ENCODE measurements around the gene TIGD1. TPM values are rescaled to one million over a fixed set of nuclear protein-coding genes. Genes with fewer than 3 reads are reported as not detected.

Gene TIGD1
- total and polyA plus RNA-seq, 2 of the 13 experiments (the other 11 are each of a cell fraction or from before 2014, with no cell fraction given) = 3.5 to 9.5 TPM

DNA sequence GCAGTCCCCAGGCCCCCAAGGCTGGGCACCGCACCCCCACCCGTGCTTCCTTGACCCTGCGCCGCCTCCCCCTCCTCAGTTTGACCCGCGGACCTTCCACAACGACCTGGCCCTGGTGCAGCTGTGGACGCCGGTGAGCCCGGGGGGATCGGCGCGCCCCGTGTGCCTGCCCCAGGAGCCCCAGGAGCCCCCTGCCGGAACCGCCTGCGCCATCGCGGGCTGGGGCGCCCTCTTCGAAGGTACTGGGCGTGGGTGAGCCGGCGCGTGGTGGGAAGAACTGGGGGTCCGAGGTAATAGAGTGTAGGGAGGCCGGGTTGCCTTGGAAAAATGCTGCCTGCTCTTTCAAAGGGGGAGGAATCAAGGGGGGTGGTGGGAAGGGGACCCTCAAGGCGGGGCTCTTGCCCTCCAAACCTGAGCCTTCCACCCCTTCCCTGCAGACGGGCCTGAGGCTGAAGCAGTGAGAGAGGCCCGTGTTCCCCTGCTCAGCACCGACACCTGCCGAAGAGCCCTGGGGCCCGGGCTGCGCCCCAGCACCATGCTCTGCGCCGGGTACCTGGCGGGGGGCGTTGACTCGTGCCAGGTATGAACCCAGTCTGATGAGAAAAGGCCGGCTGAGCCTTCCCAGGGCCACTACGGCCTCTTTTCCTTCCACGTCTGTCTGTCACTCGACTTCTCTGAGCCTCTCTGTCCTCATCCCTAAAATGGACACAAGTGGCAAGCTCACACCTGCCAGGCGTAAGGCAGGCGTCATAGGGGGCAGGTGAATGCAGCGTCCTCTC, 27.5 kb downstream of the TIGD1 start:
- WGBS (ENCODE audit: low lambda C conversion rate) = 37% methylated on average over 38 of the region's 46 CpGs
- H3K79me2 ChIP-seq (ENCODE audit: insufficient read depth, low read length) = no peaks in the 10 kb centered on the region
- ChIA-PET CTCF (ENCODE audit: low intra/inter-chr PET ratio, low total read pairs) (interaction anchor here (1.1 to 1.5 kb wide), 2 partner anchors 43 to 82 kb away, joined by 3 to 6 read pairs; no protein-coding TSS in a partner anchor), POLR2A (interaction anchor here (1.0 kb wide), 1 partner anchor 28 kb away, joined by 4 read pairs; the partner anchor contains the start of genes EIF4E2 and TIGD1)
- in situ Hi-C loops (cut with HindIII; ENCODE audit: extremely low pct_ligation_motif_present, low pct_unique_long_range_greater_than_20kb) (no loop called here), intact Hi-C loops (cut with micrococcal nuclease; ENCODE audit: unreplicated experiment) (loop anchor here (5.0 to 10.0 kb wide), 3 partner anchors 46 to 618 kb away; no protein-coding TSS in a partner anchor)
- no peak overlapping the region for H2AFZ ChIP-seq (ENCODE audit: low read length)
- FAIRE-seq (no peak), DNase-seq (ENCODE audit: low spot score) (no peak), ATAC-seq (no peak)
- BruUV-seq (replicated peaks) = no TSS peak
- H3K4me1 ChIP-seq (ENCODE audit: insufficient read depth, low read length) = peaks cover 35% of the 10 kb centered on the region
- H3K4me3 ChIP-seq (replicated peaks in 1 of 3; ENCODE audit: insufficient read depth in 1 of 3, low read depth in 2 of 3, low read length in 3 of 3) = peak overlapping the region in 2 of 3 experiments; percentile 50 to 73; a peak in 1 of 6 replicates
- no peak overlapping the region for H3K27ac ChIP-seq (ENCODE audit: extremely low read length, insufficient read depth, low read length)
- H3K9me3 ChIP-seq (ENCODE audit: low read length) = no peaks in the 10 kb centered on the region
- H3K36me3 ChIP-seq (replicated peaks in 1 of 2; ENCODE audit: control insufficient read depth in 1 of 2, insufficient read depth in 2 of 2, low read length in 2 of 2) = no peaks in the 10 kb centered on the region
- no peaks in the 10 kb centered on the region for H4K20me1 ChIP-seq (ENCODE audit: insufficient read depth, low read length)
- H3K27me3 ChIP-seq (ENCODE audit: control insufficient read depth in 1 of 2, insufficient read depth in 2 of 2, low read length in 2 of 2) = peaks cover 30 to 85% of the 10 kb centered on the region in 2 experiments
- no peak overlapping the region for H3K9ac ChIP-seq (ENCODE audit: insufficient read depth, low read depth, low read length)
- 0 out of 2 replicates have a peak overlapping the region, but pooled peaks have one; percentile 37 for H3K4me2 ChIP-seq (ENCODE audit: low read depth, low read length)
- TF ChIP-seq, protein P1, sequence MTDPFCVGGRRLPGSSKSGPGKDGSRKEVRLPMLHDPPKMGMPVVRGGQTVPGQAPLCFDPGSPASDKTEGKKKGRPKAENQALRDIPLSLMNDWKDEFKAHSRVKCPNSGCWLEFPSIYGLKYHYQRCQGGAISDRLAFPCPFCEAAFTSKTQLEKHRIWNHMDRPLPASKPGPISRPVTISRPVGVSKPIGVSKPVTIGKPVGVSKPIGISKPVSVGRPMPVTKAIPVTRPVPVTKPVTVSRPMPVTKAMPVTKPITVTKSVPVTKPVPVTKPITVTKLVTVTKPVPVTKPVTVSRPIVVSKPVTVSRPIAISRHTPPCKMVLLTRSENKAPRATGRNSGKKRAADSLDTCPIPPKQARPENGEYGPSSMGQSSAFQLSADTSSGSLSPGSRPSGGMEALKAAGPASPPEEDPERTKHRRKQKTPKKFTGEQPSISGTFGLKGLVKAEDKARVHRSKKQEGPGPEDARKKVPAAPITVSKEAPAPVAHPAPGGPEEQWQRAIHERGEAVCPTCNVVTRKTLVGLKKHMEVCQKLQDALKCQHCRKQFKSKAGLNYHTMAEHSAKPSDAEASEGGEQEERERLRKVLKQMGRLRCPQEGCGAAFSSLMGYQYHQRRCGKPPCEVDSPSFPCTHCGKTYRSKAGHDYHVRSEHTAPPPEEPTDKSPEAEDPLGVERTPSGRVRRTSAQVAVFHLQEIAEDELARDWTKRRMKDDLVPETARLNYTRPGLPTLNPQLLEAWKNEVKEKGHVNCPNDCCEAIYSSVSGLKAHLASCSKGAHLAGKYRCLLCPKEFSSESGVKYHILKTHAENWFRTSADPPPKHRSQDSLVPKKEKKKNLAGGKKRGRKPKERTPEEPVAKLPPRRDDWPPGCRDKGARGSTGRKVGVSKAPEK (CRISPR knock-in tag; IDR thresholded peaks at IDR 0.05; ENCODE audit: borderline replicate concordance) = no peak
- TF ChIP-seq ELF1 (CRISPR knock-in tag; IDR thresholded peaks at IDR 0.05) (no peak), MXD4 (CRISPR knock-in tag; IDR thresholded peaks at IDR 0.05) (no peak), ZNF629 (CRISPR knock-in tag; conservative IDR thresholded peaks at IDR 0.05) (peak; percentile 68; the same call in 1 of the 2 replicates), MED8 (CRISPR knock-in tag; IDR thresholded peaks at IDR 0.05; ENCODE audit: insufficient replicate concordance) (no peak), ZFP37 (CRISPR knock-in tag; IDR thresholded peaks at IDR 0.05; ENCODE audit: borderline replicate concordance) (no peak), ZNF431 (CRISPR knock-in tag; IDR thresholded peaks at IDR 0.05; ENCODE audit: borderline replicate concordance, low read depth) (no peak), ZNF761 (CRISPR knock-in tag; conservative IDR thresholded peaks at IDR 0.05) (0 out of 2 replicates have a peak, but pooled peaks have one; percentile 4), DMAP1 (CRISPR knock-in tag; IDR thresholded peaks at IDR 0.05) (no peak), ZSCAN12 (CRISPR knock-in tag; IDR thresholded peaks at IDR 0.05) (no peak), RAD51 (IDR thresholded peaks at IDR 0.05; ENCODE audit: borderline replicate concordance) (no peak)
- TF ChIP-seq, protein P2, sequence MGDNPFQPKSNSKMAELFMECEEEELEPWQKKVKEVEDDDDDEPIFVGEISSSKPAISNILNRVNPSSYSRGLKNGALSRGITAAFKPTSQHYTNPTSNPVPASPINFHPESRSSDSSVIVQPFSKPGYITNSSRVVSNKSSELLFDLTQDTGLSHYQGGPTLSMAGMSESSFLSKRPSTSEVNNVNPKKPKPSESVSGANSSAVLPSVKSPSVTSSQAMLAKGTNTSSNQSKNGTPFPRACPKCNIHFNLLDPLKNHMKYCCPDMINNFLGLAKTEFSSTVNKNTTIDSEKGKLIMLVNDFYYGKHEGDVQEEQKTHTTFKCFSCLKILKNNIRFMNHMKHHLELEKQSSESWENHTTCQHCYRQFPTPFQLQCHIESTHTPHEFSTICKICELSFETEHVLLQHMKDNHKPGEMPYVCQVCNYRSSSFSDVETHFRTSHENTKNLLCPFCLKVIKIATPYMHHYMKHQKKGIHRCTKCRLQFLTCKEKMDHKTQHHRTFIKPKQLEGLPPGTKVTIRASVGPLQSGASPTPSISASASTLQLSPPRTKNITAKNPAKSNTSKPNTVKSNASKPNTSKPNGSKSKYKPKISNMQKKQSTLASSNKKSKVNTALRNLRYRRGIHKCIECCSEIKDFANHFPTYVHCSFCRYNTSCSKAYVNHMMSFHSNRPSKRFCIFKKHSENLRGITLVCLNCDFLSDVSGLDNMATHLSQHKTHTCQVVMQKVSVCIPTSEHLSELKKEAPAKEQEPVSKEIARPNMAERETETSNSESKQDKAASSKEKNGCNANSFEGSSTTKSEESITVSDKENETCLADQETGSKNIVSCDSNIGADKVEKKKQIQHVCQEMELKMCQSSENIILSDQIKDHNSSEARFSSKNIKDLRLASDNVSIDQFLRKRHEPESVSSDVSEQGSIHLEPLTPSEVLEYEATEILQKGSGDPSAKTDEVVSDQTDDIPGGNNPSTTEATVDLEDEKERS (CRISPR knock-in tag; IDR thresholded peaks at IDR 0.05) = no peak
- TF ChIP-seq, protein P3, sequence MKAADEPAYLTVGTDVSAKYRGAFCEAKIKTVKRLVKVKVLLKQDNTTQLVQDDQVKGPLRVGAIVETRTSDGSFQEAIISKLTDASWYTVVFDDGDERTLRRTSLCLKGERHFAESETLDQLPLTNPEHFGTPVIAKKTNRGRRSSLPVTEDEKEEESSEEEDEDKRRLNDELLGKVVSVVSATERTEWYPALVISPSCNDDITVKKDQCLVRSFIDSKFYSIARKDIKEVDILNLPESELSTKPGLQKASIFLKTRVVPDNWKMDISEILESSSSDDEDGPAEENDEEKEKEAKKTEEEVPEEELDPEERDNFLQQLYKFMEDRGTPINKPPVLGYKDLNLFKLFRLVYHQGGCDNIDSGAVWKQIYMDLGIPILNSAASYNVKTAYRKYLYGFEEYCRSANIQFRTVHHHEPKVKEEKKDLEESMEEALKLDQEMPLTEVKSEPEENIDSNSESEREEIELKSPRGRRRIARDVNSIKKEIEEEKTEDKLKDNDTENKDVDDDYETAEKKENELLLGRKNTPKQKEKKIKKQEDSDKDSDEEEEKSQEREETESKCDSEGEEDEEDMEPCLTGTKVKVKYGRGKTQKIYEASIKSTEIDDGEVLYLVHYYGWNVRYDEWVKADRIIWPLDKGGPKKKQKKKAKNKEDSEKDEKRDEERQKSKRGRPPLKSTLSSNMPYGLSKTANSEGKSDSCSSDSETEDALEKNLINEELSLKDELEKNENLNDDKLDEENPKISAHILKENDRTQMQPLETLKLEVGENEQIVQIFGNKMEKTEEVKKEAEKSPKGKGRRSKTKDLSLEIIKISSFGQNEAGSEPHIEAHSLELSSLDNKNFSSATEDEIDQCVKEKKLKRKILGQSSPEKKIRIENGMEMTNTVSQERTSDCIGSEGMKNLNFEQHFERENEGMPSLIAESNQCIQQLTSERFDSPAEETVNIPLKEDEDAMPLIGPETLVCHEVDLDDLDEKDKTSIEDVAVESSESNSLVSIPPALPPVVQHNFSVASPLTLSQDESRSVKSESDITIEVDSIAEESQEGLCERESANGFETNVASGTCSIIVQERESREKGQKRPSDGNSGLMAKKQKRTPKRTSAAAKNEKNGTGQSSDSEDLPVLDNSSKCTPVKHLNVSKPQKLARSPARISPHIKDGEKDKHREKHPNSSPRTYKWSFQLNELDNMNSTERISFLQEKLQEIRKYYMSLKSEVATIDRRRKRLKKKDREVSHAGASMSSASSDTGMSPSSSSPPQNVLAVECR (CRISPR knock-in tag; IDR thresholded peaks at IDR 0.05; ENCODE audit: borderline replicate concordance) = 0 out of 2 replicates have a peak, but pooled peaks have one; percentile 0
